D341Med (cell line): Measurements from ENCODE around the gene LKAAEAR1.

Experiments
- DNase-seq: peaks from one replicate; pipeline ENCODE4 v3.0.0; 2012; ENCODE audit warnings: low spot score

The LKAAEAR1 gene

DNA sequence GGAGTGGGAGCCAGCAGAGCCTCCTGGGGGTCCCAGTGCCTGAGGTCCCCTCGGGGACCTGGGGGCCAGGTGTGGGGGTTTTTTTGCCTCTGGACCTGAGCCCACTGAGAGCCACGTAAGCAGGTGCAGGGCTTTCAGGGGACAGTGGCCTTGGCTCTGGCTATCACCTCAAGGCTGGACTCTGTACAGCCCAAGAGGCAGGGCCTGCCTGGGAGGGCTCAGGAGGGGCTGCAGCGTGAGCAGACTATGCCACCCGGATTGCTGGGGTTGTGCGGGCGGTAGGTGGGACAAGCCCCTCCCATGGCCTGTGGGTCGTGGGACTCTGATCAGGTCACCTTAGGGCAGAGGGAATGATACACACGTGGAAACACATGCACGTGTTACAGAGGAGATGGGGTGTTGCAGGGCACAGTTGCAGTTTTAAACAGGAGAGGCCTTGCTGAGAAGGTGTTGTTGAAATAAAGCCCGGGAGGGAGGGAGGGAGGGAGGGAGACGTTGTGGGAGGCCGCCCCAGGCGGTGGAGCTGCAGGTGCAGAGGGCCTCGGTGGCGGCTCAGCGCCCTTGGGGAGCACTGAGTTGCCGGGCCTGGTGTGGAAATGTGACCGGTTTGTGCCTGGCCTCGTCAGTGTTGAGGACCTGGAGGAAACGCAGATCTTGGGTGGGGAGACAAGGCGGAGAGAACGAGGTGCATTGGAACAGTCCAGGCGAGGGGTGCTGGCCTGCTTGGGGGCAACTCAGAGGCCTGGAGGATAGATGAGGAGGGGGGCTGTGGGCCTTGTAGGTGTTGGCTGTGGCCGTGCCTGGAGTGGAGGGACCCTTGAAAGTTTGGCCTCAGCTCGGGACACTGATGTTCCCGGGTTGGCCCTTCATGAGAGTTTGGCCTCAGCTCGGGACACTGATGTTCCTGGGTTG lies 18.9 kb downstream of the LKAAEAR1 start:
- DNase-seq, result no peak

DNA sequence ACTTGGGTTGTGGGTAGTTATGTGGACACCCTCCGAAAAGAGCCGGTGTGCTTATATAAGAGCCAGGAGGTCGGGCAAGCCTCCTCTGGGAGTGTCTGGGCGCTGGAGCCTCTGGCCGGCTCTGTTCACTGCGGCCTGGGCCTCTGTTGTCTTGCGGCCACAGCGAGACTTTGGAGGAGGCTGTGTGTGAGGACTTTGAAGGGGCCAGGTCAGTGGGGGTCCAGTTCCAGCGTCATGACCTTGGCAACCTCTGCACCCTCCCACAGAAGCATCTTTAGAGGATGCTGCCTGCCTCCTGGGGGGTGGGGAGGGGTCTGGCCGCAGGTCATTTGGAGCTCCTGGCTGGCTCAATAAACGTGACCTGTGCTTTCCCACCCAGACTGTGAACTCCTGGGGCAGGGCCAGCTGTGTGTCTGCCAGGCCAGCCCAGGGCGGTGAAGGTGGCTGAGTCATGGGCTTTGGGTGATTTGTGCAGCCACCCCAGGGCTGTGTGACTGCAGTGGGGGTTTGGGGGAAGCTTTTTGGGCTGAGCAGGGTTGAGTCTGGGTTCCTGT lies 20.0 kb downstream of the LKAAEAR1 start:
- no peak for DNase-seq

DNA sequence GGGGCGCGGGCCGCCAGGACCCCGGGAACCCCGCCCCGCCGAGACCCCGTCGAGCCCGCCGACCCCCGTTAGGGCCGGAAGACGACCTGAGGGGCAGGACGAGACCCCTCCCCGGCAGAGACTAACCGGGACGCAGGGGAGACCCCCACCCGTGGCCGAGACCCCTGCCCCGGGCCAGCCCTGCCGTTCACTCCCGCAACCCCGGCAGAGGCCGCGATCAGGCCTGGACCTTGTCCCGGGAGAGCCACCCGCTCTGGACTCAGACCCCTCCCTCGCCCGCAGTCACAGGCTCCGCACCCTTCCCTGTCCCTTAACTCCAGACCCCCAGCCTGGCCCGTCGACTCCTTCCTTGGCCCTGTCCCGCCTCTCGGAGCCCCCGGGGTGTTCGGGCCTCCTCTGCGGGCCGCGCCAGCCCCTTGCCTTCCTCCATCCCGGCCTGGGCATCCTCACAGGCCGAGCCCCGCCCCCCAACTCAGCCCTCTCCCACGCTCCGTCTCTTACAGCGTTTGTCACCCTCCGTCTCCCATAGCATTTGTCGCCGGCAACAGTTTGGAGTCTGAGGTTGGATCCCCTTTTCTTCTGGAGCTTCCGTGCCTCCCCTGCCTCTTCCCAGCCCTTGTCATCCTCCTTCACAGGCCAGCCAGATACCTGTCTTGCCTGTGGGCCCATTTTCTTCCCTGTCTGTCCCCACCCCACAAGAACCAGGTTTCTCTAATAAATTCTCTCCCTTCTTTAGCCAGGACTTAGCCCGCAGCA lies 20.6 kb downstream of the LKAAEAR1 start:
- no peak for DNase-seq

DNA sequence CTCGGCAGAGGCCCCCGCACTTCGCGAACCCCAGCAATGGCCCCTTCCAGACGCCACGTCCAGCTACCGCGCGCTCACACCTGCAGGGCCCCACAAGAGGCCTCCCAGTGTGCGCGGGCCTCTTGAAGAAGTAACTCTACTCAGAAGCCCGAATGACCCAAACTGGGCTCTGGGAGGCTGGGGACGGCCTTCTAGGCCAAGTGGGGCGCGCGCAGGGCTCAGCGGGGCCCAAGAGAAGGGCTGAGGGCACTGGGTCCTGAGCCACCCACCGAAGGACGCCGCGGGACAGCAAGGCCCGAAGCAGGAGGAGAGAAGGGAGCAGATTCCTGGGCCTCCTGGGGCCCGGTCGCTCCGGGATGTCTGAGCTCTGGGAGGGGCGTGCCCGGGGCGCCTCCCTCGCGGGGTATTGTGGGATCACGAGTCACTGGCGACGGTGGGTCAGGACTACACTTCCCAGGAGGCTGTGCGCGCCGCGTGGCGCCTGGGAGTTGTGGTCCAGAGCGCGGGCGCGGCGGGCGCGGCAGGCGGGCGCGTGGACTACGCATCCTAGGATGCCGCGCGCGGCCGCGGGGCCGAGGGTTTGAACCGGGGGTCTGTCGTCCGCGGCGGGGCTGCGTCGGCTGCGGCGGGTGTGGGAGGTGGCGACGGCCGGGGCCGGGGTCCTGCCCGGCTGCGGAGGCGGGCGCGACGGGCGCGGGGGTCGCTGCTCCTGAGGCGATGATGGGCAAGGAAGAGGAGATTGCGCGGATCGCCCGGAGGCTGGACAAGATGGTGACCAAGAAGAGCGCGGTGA lies 21.4 kb downstream of the LKAAEAR1 start, which contains the start of gene TCEA2:
TCEA2 (plus strand) TSS at position 603 of the 793 bp plus-strand sequence; CDS start at position 718, 115 bp downstream.
- DNase-seq, result peak; percentile 99

DNA sequence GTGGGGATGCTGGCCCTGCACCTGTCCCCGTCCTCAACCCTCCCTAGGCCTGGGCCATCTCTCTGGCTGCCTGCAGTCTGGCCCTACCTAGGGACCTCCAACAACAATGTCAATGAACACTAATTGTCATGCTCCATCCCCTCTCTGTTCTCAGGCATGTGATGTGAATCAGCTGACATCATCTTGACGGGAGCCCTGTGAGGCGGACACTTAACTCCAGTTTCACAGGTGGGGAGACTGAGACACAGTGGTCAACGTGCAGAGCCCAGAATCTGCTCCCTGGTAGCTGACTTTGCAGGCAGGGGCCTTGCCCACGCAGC lies 22.0 kb downstream of the LKAAEAR1 start:
- DNase-seq, result no peak

DNA sequence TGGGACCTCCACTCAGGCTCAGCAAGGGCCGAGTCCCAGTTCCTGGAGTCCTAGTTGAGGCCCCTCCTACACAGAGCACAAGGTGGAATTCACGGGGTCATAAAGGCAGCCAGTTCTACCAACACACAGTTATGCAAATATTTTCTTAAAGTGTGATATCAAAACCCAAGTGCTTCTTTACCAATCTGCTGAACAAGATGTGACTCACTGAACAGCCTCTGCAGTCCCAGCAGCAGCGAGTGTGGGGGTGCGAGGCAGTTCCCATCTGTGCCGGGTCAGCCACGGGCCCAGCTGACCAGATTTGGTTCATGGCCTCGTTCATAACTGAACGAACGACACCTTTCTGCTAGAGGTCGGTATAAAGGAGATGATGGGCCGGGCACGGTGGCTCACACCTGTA lies 25.7 kb downstream of the LKAAEAR1 start:
- no peak for DNase-seq

DNA sequence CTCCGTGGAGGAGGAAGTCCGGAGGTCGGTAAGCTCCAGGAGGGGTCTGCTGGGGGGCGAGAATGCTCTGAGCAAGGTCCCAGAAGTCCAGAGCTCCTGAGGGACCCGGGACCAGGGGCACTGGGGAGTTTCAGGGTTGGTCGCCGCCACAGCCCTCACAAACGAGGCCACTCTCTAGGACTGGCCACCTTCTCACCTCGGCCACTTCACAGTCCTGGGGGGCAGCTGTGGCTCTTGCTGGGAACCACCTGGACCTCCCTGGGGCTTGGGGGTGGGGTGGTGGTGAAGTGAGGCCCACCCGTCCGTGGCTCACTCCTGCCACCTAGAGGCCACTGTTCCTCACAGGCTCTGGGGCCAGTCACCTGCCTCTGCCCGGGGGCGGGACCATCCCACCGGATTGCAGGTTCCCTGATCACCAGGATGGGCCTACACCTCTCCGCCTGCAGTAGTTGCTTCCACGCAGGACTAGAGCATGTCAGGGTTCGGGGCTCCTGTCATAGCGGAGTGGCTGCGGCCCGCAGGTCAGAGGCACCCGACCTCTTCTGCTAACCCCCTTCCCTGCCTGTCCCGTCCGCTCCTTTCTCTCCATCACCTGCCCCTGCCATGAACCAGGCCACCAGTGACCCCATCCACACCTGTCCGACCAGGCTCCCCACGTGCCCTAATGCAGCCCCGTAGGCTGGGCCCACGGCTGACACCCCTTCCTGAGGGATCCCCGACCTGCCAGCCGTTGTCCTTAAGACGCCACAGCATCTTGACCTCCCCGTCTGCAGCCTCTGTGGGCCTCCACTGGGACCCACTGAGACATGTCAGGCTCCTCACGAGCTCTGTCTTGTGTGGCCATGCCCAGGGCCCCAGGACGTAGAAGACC lies 26.3 kb downstream of the LKAAEAR1 start:
- DNase-seq, result peak; percentile 90

DNA sequence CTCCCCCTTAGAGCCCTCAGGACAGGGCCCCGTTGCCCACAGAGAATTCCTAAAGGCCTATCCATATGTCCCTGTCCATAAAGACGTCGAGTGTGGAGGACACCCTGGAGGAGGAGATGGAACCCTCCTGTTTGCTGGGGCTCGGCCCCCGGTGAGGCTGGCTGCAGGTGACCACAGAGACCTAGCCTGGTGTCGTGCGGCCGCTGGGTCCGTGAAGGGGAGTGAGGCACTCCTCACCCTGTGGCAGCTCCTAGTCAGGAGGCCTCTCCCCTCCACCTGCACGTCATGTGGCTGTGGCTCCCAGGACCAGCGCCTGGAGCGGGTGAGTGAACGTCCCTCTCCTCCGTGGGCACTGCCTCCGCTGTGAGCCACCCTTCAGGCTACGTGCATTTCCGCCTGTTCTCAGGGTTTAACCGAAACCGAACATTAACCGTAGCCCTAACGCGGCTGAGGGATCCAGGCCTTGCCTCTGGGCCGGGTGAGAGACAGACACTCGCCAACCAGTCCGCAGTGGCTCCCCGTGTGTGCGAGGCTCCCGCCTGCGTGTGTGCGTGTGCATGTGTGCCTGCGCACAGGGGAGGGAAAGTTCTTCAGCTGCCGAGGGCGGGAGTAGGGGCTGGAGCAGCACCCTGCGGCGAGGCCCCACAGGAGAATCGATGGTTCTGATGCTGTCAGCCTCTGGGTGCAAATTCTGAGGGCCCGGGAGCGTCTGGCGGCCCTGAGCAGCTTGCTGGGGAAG lies 27.1 kb downstream of the LKAAEAR1 start:
- DNase-seq, result no peak

DNA sequence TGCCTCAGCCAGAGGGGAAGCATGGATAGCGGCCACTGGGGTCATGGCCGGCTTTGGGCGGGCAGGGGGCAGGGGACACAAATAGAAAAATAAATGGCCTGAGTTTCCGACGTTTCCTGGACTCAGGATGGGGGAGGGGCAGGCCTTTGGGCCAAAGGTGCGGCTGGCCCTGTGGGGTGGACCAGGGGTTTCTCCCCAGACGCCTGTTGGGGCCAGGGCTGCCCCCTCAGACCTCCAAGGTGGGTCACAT lies 27.6 kb downstream of the LKAAEAR1 start:
- no peak for DNase-seq

DNA sequence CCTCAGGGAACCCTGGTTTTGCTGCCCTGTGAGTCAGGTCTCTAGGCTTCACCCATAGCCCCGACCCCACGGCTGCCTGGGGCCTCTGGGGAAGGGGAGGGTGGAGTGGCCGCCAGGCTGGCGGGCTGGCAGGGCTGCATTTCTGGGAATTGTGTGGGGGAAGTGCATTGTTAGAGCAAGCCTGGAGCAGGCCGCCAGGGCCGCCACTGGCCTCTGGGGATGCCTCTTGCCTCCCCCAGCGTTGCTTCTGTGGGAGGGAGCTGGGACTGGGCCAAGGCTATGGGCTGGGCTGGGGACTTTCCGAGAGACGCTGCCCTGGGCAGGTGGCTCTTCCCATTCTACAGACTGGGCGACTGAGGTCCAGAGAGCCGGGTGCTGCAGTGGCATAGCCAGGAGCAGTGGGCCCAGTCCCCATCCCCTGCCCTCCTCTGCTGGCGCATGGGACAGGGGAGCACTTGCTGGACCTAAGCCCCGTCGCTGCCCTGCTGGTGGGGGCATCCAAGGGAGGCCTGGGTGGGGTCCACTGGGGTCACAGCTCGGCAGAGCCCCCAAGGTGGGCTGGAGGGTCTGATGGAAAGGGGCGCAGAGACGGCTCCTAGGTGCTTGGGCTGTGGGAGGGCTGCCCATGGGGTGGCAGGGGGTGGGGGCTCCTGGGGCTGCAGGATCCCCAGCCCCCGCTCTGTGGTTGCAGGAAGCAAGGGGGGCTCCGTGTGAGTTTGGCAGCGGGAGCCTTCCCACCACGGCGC lies 28.1 kb downstream of the LKAAEAR1 start:
- DNase-seq, result no peak

DNA sequence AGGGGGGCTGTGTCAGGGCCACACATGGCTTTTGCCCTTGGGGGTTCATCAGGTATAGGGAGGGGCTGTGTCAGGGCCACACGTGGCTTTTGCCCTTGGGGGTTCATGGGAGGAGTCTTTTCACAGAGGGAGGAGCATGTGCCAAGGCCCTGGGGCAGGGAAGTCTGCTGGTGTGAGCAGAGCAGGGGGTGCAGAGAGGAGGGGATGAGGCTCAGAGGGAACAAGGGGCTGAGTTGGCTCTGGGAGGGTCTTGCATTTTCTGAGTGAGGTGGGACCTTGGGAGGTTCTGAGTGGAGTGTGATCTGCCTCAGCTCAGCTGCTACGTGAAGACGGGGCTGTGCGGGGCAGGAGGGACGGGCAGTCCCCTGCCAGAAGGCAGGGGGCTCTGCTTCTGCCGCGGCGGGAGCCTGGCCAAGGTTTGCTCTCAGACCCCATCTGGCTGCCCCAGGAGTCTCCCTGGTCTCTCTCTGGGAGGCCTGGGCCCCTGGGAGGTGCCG lies 28.8 kb downstream of the LKAAEAR1 start:
- DNase-seq, result no peak

DNA sequence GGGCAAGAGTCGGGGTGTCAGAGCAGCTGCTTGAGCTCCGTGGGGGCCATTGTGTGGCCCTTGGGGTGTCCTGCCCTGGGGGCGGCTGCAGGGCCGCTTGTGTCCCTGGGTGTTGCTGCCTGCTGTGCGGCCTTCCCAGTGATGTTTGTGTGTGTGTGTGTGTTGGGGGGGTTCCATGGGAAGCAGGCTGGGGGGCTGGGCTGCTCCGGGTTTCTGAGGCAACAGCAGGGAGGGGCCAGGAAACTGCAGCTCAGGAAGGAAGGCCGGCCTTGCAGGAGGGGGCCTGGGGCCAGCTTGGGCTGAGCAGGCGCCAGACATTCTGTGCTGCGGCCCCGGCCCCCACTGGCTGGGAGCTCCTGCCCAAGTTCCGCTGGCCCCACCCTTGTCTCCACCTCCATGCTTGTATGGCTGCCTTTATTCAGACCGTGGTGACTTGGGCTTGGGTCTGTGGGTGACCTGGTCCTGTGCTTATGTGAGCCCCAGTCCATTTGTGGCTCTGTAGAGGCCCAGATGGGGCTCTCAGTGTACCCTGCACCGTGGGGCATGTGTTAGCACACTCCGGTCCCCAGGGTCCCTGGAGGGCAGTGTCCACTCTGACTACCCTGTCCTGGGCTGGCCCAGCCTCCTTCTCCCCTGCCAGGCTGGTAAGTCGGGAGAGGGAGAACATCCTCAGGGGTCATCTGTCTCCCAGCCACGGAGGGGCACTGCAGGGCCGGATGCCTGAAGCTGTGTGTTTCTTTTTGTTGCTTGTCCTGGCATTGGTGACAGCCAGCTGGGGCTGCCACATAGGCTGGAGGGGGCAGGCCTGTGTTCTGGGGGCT lies 30.1 kb downstream of the LKAAEAR1 start:
- DNase-seq, result no peak

DNA sequence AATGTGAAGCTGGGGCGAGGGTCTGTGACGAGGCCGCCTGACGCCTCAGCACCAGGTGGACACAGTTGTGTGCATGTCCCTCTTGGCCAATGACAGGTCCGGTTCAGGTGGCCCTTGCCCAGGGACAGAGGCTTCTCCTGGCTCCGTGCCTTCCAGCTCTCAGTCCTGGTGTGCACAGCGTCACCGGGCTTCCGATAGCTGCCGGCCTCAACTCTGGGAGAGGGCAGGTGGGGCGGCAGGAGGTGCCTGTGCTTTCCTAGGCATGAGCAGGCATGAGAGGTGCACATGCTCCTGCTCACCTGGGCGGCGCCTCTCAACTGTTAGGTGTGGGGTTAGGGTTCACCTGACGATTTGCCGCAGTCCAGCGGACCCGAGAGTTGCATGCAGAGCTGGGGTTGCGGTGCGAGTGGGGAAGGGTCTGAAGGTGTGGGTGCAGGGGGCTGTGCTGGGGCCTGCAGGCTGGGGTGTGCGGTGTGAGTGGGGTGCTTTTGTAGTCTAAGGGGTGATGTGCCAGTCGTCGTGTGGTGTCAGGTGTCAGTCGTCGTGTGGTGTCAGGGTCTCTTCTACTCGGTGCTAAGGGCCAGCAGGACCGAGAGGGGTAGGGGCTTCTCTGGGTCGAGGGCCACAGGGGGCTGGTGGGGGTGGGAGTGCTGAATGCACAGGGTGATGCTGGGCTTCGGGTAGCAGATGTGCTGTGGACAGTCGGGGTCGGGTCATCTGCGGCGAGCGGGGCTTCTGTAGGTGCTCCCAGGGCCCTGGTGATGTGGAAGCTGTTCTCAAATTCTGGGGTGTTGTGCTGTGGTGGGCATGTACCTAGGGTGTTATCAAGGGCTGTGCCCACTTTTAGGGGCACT lies 31.0 kb downstream of the LKAAEAR1 start:
- DNase-seq, result no peak

DNA sequence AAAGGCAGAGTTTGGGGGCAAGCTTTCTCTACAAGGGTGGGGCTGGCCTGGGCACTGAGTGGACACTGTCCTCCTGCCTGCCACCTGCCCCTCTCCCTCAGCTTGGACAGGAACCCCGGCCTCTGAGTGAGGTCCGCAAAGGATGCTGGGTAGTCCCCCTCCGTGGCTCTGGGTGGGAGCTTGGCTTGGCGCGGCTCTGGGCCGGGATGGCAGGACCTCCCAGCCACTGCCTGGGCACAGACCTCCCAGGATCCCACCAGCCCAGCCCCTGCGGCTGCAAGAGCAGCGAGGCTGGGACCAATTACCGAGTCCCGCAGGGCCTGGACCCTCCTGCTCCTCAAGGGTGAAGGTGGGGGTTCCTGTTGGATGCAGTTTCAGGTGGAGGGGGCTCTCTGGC lies 31.9 kb downstream of the LKAAEAR1 start:
- DNase-seq, result no peak

DNA sequence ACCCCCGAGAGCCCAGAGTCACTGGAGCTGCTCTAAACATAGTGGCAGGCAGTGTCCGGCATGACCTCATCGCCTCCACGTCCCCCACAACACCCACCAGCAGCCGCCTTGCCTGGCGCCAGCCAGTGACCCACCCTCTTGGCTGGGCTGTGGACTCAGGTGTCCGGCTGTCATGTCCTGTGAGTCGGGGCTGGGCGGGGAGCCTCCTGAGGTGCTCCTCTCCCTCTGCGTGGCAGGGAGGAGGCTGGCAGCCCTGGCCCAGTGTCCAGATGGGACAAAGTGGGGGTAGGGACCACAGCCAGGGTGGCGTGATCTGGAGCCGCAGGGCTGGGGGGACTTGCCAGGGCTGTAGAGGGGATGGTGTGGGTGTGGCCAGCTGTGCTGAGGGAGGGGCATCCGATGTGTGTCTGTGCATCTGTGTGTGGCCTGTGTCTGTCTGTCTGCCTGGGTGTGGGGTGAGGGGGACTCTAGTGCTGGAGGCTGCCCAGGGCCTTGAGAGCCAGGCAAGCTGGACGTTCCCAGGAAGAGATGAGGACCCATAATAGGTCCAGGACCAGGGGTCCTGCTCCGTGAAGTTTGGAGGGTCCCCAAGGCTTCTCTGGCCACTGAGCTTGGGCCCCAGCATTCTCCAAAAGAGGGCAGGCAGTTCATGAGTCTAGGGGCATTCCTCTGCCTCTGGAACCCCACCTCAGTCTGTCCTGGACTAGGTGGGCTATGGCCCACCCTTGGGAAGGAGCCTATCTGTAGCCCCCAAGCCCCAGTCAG lies 32.5 kb downstream of the LKAAEAR1 start:
- no peak for DNase-seq

DNA sequence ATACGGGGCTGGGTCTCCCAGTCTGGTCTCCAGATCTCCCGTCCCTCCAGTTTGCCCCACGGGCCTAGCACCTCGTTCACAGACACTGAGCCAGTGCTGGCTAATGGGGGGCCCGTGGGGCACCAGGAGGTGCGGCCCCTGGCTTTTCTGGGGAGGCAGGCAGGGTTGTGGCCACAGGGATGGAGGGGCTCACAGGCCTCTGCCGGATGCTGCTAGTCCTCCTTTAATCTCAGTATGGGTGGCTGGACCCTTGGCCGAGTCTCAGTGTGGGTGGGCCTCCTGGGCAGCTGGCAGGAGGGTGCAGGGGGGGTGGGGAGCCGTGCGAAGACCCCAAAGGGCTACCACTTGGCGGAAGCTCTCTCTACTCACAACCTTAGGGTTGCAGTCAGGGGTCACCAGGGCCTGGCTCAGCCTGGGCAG lies 33.2 kb downstream of the LKAAEAR1 start:
- DNase-seq, result no peak
